Measurements from ENCODE around the gene TMEM200A. TPM values are rescaled to one million over a fixed set of nuclear protein-coding genes. Genes with fewer than 3 reads are reported as not detected.

Gene TMEM200A
- total RNA-seq, 1 donor from 2014 or later, result 25.4 TPM

- no peaks in the 10 kb centered on the region for H3K36me3 Mint-ChIP-seq (ENCODE audit: unreplicated experiment)
Observed at GRCh38 chr6:130435181-130435580, 69.4 kb downstream of the TMEM200A start.

GRCh38 chr6:130437961-130438360, 72.1 kb downstream of the TMEM200A start:
- no peak overlapping the region for H3K4me3 Mint-ChIP-seq (ENCODE audit: unreplicated experiment)
- H3K9me3 Mint-ChIP-seq (ENCODE audit: unreplicated experiment), result no peaks in the 10 kb centered on the region
- H3K27me3 Mint-ChIP-seq (ENCODE audit: unreplicated experiment), result no peaks in the 10 kb centered on the region
- no peak for DNase-seq
- H3K36me3 Mint-ChIP-seq (ENCODE audit: unreplicated experiment), result peaks cover 8% of the 10 kb centered on the region
- H3K27ac Mint-ChIP-seq (ENCODE audit: unreplicated experiment), result no peak overlapping the region
- H3K4me1 Mint-ChIP-seq (ENCODE audit: low read depth, unreplicated experiment), result no peaks in the 10 kb centered on the region
- no peak for TF ChIP-seq CTCF (IDR thresholded peaks at IDR 0.05; ENCODE audit: partially characterized antibody, unreplicated experiment)

More at GRCh38 chr6:130435181-130435580, 69.4 kb downstream of the TMEM200A start:
- H3K4me3 Mint-ChIP-seq (ENCODE audit: unreplicated experiment), result no peak overlapping the region
- DNase-seq, result no peak
- no peak overlapping the region for H3K27ac Mint-ChIP-seq (ENCODE audit: unreplicated experiment)
- TF ChIP-seq CTCF (IDR thresholded peaks at IDR 0.05; ENCODE audit: partially characterized antibody, unreplicated experiment), result no peak
- H3K4me1 Mint-ChIP-seq (ENCODE audit: low read depth, unreplicated experiment), result peaks cover 1% of the 10 kb centered on the region
- H3K9me3 Mint-ChIP-seq (ENCODE audit: unreplicated experiment), result no peaks in the 10 kb centered on the region
- H3K27me3 Mint-ChIP-seq (ENCODE audit: unreplicated experiment), result no peaks in the 10 kb centered on the region

GRCh38 chr6:130447374-130447773, 81.6 kb downstream of the TMEM200A start:
- no peak overlapping the region for H3K27ac Mint-ChIP-seq (ENCODE audit: unreplicated experiment)
- no peaks in the 10 kb centered on the region for H3K4me1 Mint-ChIP-seq (ENCODE audit: low read depth, unreplicated experiment)
- DNase-seq, result no peak
- H3K36me3 Mint-ChIP-seq (ENCODE audit: unreplicated experiment), result no peaks in the 10 kb centered on the region
- H3K27me3 Mint-ChIP-seq (ENCODE audit: unreplicated experiment), result no peaks in the 10 kb centered on the region
- no peaks in the 10 kb centered on the region for H3K9me3 Mint-ChIP-seq (ENCODE audit: unreplicated experiment)
- no peak for TF ChIP-seq CTCF (IDR thresholded peaks at IDR 0.05; ENCODE audit: partially characterized antibody, unreplicated experiment)
- H3K4me3 Mint-ChIP-seq (ENCODE audit: unreplicated experiment), result no peak overlapping the region

GRCh38 chr6:130452336-130452735, 86.5 kb downstream of the TMEM200A start:
- Mint-ChIP-seq H3K36me3 (ENCODE audit: unreplicated experiment) (no peaks in the 10 kb centered on the region), H3K9me3 (ENCODE audit: unreplicated experiment) (no peaks in the 10 kb centered on the region), H3K4me1 (ENCODE audit: low read depth, unreplicated experiment) (no peaks in the 10 kb centered on the region), H3K27ac (ENCODE audit: unreplicated experiment) (no peak overlapping the region), H3K4me3 (ENCODE audit: unreplicated experiment) (no peak overlapping the region), H3K27me3 (ENCODE audit: unreplicated experiment) (no peaks in the 10 kb centered on the region)
- no peak for TF ChIP-seq CTCF (IDR thresholded peaks at IDR 0.05; ENCODE audit: partially characterized antibody, unreplicated experiment)
- no peak for DNase-seq

- Mint-ChIP-seq H3K27ac (ENCODE audit: unreplicated experiment) (no peak overlapping the region), H3K36me3 (ENCODE audit: unreplicated experiment) (no peaks in the 10 kb centered on the region), H3K9me3 (ENCODE audit: unreplicated experiment) (no peaks in the 10 kb centered on the region), H3K27me3 (ENCODE audit: unreplicated experiment) (no peaks in the 10 kb centered on the region), H3K4me1 (ENCODE audit: low read depth, unreplicated experiment) (no peaks in the 10 kb centered on the region), H3K4me3 (ENCODE audit: unreplicated experiment) (no peak overlapping the region)
- no peak for DNase-seq
- TF ChIP-seq CTCF (IDR thresholded peaks at IDR 0.05; ENCODE audit: partially characterized antibody, unreplicated experiment), result no peak
Observed at GRCh38 chr6:130453230-130453629, 87.4 kb downstream of the TMEM200A start.

Data from glutamatergic neuron (in vitro differentiated cells).